K562 (cell line): ENCODE data around the gene CDX1. TPM values are rescaled to one million over a fixed set of nuclear protein-coding genes. Genes with fewer than 3 reads are reported as not detected.

Experiments
- ATAC-seq: fragments of 200-7000 bp; cut with Tn5 transposase; 3 replicates; pipeline ENCODE4 v1.9.1; 2020; ENCODE audit warnings: moderate library complexity
- BruUV-seq: library from RNA; stranded (reverse); fragments of 400-500 nt; replicated peaks from 2 replicates; lab custom pipeline; 2021; lab: Mats Ljungman, UMichigan
- CTCF ChIA-PET: fragments of 300-600 bp; formaldehyde crosslinking; extraction: SDS; loops from one replicate; lab custom pipeline; 2021; ENCODE audit warnings: low intra/inter-chr PET ratio; lab: Yijun Ruan, JAX
- POLR2A ChIA-PET: fragments of 300-600, 350-650 bp; sonication (Branson Sonifier 250); formaldehyde crosslinking; extraction: SDS; loops from one replicate; lab custom pipeline; 2021; ENCODE audit warnings: antibody characterized with exemption, inconsistent platforms; lab: Yijun Ruan, JAX
- DNase-seq, 4 experiments: peaks; one replicate each; pipeline versions ENCODE4 v3.0.0 to v3.0.0-alpha.2; 2011 to 2018; ENCODE audit warnings: low spot score in 3 of 4, mixed read lengths in 3 of 4; ENCODE audit errors: extremely low read depth in 1 of 4
- FAIRE-seq: peaks from 2 replicates; lab custom pipeline; 2011; peaks lifted over from hg19 to GRCh38; lab: Jason Lieb, UNC
- H2AFZ ChIP-seq: 2 replicates; pipeline ENCODE4 v1.6.0; 2011; ENCODE audit warnings: low read depth, low read length, control low read depth, inconsistent platforms
- H3K27ac ChIP-seq: fragments of 200-600 bp; 3 replicates; pipeline ENCODE4 v1.8.0; 2011; ENCODE audit warnings: low read depth, mild to moderate bottlenecking, control low read depth, inconsistent platforms, low read length, moderate library complexity, mixed read lengths; ENCODE audit errors: extremely low read depth
- H3K27me3 ChIP-seq, 2 experiments: fragments of 300-600 bp in 1 of 2; 2 replicates in 1 of 2; 3 replicates in 1 of 2; pipeline versions ENCODE4 v1.6.0 to v1.8.0; 2011; ENCODE audit warnings: inconsistent platforms in 2 of 2, low read length in 2 of 2, mild to moderate bottlenecking in 1 of 2, mixed read lengths in 1 of 2, moderate library complexity in 1 of 2; ENCODE audit not compliant: control insufficient read depth in 2 of 2, insufficient read depth in 2 of 2
- H3K36me3 ChIP-seq: fragments of 300-600 bp; 3 replicates; pipeline ENCODE4 v1.8.0; 2011; ENCODE audit warnings: mild to moderate bottlenecking, low read length, inconsistent platforms; ENCODE audit not compliant: control insufficient read depth, insufficient read depth
- H3K4me1 ChIP-seq, 2 experiments: fragments of 200-600 bp in 1 of 2; replicated peaks in 1 of 2; 2 replicates in 1 of 2; 3 replicates in 1 of 2; pipeline versions ENCODE4 v1.5.1 to v1.8.0; 2011; ENCODE audit warnings: inconsistent platforms in 2 of 2, low read length in 2 of 2, mild to moderate bottlenecking in 1 of 2, mixed read lengths in 1 of 2, moderate library complexity in 1 of 2; ENCODE audit not compliant: control insufficient read depth in 2 of 2, insufficient read depth in 2 of 2
- H3K4me2 ChIP-seq: 2 replicates; pipeline ENCODE4 v1.6.1; 2011; ENCODE audit warnings: low read length, control low read depth, inconsistent platforms, mixed read lengths; ENCODE audit not compliant: insufficient read depth
- H3K4me3 ChIP-seq: fragments of 200-600 bp; sonication (generic), shearing (Covaris generic); 2 replicates; pipeline ENCODE4 v1.5.1; 2016; ENCODE audit warnings: control low read depth, inconsistent platforms
- H3K79me2 ChIP-seq: fragments of 200-600 bp; 3 replicates; pipeline ENCODE4 v1.8.0; 2011; ENCODE audit warnings: low read length, inconsistent platforms; ENCODE audit not compliant: control insufficient read depth, insufficient read depth
- H3K9ac ChIP-seq, 2 experiments: 2 replicates each; pipeline versions ENCODE4 v1.6.0 to v1.6.1; 2011; ENCODE audit warnings: low read depth in 2 of 2, low read length in 2 of 2, control low read depth in 1 of 2, inconsistent platforms in 1 of 2, mild to moderate bottlenecking in 1 of 2, mixed read lengths in 1 of 2; ENCODE audit not compliant: insufficient read depth in 1 of 2
- H3K9me1 ChIP-seq: one replicate; pipeline ENCODE4 v1.6.0; 2011; ENCODE audit warnings: inconsistent platforms, mild to moderate bottlenecking, low read length, moderate library complexity; ENCODE audit not compliant: control insufficient read depth, insufficient read depth
- H3K9me3 ChIP-seq: replicated peaks from 2 replicates; pipeline ENCODE4 v1.5.1; 2011; ENCODE audit warnings: low read depth, low read length, inconsistent platforms; ENCODE audit not compliant: control insufficient read depth, insufficient read depth
- H4K20me1 ChIP-seq: replicated peaks from 2 replicates; pipeline ENCODE4 v1.6.1; 2011; ENCODE audit warnings: low read length, inconsistent platforms, mixed read lengths; ENCODE audit not compliant: control insufficient read depth, insufficient read depth
- MTA1 ChIP-seq: fragments of 450-650 bp; IDR thresholded peaks from 2 replicates; pipeline ENCODE4 v1.6.1; 2017; ENCODE audit warnings: borderline replicate concordance
- NFE2 ChIP-seq: IDR thresholded peaks from 2 replicates; pipeline ENCODE4 v1.6.1; 2014; ENCODE audit warnings: antibody characterized with exemption, low read depth
- NFRKB ChIP-seq: fragments of 450-650 bp; IDR thresholded peaks from 2 replicates; pipeline ENCODE4 v1.6.1; 2016; ENCODE audit warnings: low read depth
- RBFOX2 ChIP-seq: fragments of 200-400 bp; formaldehyde crosslinking; IDR thresholded peaks from 2 replicates; pipeline ENCODE4 v1.6.1; 2017; ENCODE audit warnings: low read depth, mild to moderate bottlenecking, low read length, moderate library complexity
- WGBS: fragments of 100-300 bp; shearing (Covaris generic); methylation state at CpG from one replicate; pipeline ENCODE4 v1.1.6; 2016; ENCODE audit warnings: low coverage, mixed read lengths; ENCODE audit not compliant: insufficient coverage; ENCODE audit errors: missing lambda C conversion rate; 5-methylcytosine and 5-hydroxymethylcytosine counted together
- in situ Hi-C: fragments of 300-500 bp; cut with MboI; formaldehyde crosslinking; loops from 4 replicates; pipeline ENCODE4 v1.15.0; 2018; ENCODE audit warnings: inconsistent platforms, mixed read lengths
- intact Hi-C: fragments of 100-400 bp; cut with micrococcal nuclease; formaldehyde crosslinking; loops from 2 replicates; pipeline ENCODE4 v1.14.2; 2022
- polyA plus RNA-seq, 8 experiments: library from polyadenylated mRNA; depleted of rRNA in 4 of 8; stranded (reverse) in 5 of 8; unstranded in 3 of 8; fragments of >200 nt; fragmentation: Nextera tagmentation in 2 of 8; fragmentation: Illumina TruSeq in 1 of 8; extraction: Ambion mirVana in 2 of 8; extraction: Trizol in 1 of 8; gene quantifications; 2 replicates each; pipeline versions ENCODE4 v1.2.1 to v1.2.3, GENCODE V29; 2011 to 2014; ENCODE audit warnings: inconsistent platforms in 1 of 8, missing spikeins in 1 of 8
- total RNA-seq, 7 experiments: library from RNA; depleted of rRNA in 6 of 7; stranded (reverse); fragments of >200 nt in 6 of 7; fragmentation: Illumina TruSeq in 2 of 7; extraction: Trizol in 2 of 7; gene quantifications; 2 replicates each; pipeline versions ENCODE4 v1.2.1 to v1.2.3, GENCODE V29; 2011 to 2021; ENCODE audit warnings: low replicate concordance in 1 of 7
- TF ChIP-seq, protein P1 (sequence below): fragments of 150-350 bp; conservative IDR thresholded peaks from 2 replicates; pipeline ENCODE4 v1.6.1; 2014; ENCODE audit warnings: low read length

Gene CDX1
- total and polyA plus RNA-seq, 9 of the 15 experiments (the other 6 are each of a cell fraction or from before 2014, with no cell fraction given): 0.06 to 0.16 TPM; not detected in 7

DNA sequence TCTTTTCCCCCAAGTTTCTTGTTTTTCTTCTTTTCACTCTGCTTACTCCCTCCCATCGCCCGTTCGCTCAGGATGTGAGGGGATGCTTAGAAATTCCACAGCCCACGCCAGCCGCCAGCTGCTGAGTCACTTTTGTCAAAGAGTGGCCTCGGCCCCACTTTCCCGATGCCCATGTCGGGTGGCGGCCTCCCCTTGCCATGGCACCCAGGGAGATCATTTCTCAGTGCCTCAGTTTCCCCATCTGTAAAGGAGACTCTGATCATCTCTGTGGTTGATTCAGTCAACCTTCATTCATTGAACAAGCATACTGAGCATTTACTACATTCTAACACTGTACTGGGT, 10.6 kb upstream of the CDX1 start:
- BruUV-seq: no TSS peak

More for the DNA sequence above, 10.6 kb upstream of the CDX1 start:
- WGBS: 5% methylated on average over 9 of the region's 9 CpGs
- Histone ChIP-seq H3K4me2 (peak overlapping the region; percentile 19), H2AFZ (peak overlapping the region; percentile 35; the same call in 1 of the 2 replicates), H3K27me3 (peaks cover 18 to 42% of the 10 kb centered on the region in 2 experiments; a peak in 4 of 5 replicates), H3K36me3 (no peaks in the 10 kb centered on the region), H3K9me1 (no peaks in the 10 kb centered on the region), H3K4me1 (peaks cover 17 to 19% of the 10 kb centered on the region in 2 experiments; a peak in 4 of 5 replicates), H3K9ac (no peak overlapping the region; a peak in 1 of 4 replicates), H3K9me3 (no peaks in the 10 kb centered on the region), H3K27ac (no peak overlapping the region), H3K4me3 (no peak overlapping the region), H4K20me1 (peaks cover 7% of the 10 kb centered on the region; the same call in 1 of the 2 replicates), H3K79me2 (no peaks in the 10 kb centered on the region)
- intact Hi-C loops (no loop called here), in situ Hi-C loops (no loop called here)
- TF ChIP-seq, protein P1, sequence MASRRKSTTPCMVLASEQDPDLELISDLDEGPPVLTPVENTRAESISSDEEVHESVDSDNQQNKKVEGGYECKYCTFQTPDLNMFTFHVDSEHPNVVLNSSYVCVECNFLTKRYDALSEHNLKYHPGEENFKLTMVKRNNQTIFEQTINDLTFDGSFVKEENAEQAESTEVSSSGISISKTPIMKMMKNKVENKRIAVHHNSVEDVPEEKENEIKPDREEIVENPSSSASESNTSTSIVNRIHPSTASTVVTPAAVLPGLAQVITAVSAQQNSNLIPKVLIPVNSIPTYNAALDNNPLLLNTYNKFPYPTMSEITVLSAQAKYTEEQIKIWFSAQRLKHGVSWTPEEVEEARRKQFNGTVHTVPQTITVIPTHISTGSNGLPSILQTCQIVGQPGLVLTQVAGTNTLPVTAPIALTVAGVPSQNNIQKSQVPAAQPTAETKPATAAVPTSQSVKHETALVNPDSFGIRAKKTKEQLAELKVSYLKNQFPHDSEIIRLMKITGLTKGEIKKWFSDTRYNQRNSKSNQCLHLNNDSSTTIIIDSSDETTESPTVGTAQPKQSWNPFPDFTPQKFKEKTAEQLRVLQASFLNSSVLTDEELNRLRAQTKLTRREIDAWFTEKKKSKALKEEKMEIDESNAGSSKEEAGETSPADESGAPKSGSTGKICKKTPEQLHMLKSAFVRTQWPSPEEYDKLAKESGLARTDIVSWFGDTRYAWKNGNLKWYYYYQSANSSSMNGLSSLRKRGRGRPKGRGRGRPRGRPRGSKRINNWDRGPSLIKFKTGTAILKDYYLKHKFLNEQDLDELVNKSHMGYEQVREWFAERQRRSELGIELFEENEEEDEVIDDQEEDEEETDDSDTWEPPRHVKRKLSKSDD: no peak
- TF ChIP-seq RBFOX2 (no peak), MTA1 (no peak), NFE2 (peak; percentile 9; the same call in 1 of the 2 replicates), NFRKB (no peak)
- no peak for FAIRE-seq
- POLR2A ChIA-PET: interaction anchor here (0.6 to 0.7 kb wide), 2 partner anchors 30 to 93 kb away, joined by 3 read pairs; no protein-coding TSS in a partner anchor
- CTCF ChIA-PET: no interaction called here
- no peak for ATAC-seq
- no peak for DNase-seq
